MM.1S (cell line): ENCODE results near the gene SESTD1.

ENCODE experiments used
- DNase-seq: peaks from one replicate; pipeline ENCODE4 v3.0.0-alpha.2; 2015
- H2AFZ ChIP-seq: fragments of 300-600 bp; sonication (generic); 2 replicates; pipeline ENCODE4 v1.6.0; 2016; ENCODE audit warnings: antibody characterized with exemption, low read length
- H3F3A ChIP-seq: fragments of 300-600 bp; sonication (generic); 2 replicates; pipeline ENCODE4 v1.6.1; 2016; ENCODE audit warnings: mild to moderate bottlenecking, antibody characterized with exemption, low read length, moderate library complexity, mixed read lengths; ENCODE audit not compliant: insufficient read depth
- H3K27ac ChIP-seq: fragments of 300-600 bp; sonication (generic); 2 replicates; pipeline ENCODE4 v1.5.1; 2016; ENCODE audit warnings: mild to moderate bottlenecking, low read length
- H3K27me3 ChIP-seq: fragments of 300-600 bp; sonication (generic); replicated peaks from 2 replicates; pipeline ENCODE4 v1.6.0; 2016; ENCODE audit warnings: low read length; ENCODE audit not compliant: insufficient read depth
- H3K36me3 ChIP-seq: fragments of 300-600 bp; sonication (generic); replicated peaks from 2 replicates; pipeline ENCODE4 v1.6.1; 2016; ENCODE audit warnings: mild to moderate bottlenecking, low read length, mixed read lengths; ENCODE audit not compliant: insufficient read depth
- H3K4me1 ChIP-seq: fragments of 300-600 bp; sonication (generic); 2 replicates; pipeline ENCODE4 v1.6.1; 2016; ENCODE audit warnings: low read length, mixed read lengths
- H3K4me2 ChIP-seq: fragments of 300-600 bp; sonication (generic); 2 replicates; pipeline ENCODE4 v1.6.0; 2016; ENCODE audit warnings: low read depth, low read length
- H3K4me3 ChIP-seq: fragments of 300-600 bp; sonication (generic); 2 replicates; pipeline ENCODE4 v1.5.1; 2016; ENCODE audit warnings: low read length, mixed read lengths
- H3K79me2 ChIP-seq: fragments of 300-600 bp; sonication (generic); 2 replicates; pipeline ENCODE4 v1.6.1; 2016; ENCODE audit warnings: mixed run types, low read length, mixed read lengths
- H3K9ac ChIP-seq: fragments of 300-600 bp; sonication (generic); 2 replicates; pipeline ENCODE4 v1.6.1; 2016; ENCODE audit warnings: low read length, mixed read lengths
- H3K9me2 ChIP-seq: fragments of 300-600 bp; sonication (generic); replicated peaks from 2 replicates; pipeline ENCODE4 v1.6.1; 2016; ENCODE audit warnings: mild to moderate bottlenecking, low read length, mixed read lengths; ENCODE audit not compliant: insufficient read depth
- H3K9me3 ChIP-seq: fragments of 300-600 bp; sonication (generic); replicated peaks from 2 replicates; pipeline ENCODE4 v1.6.1; 2016; ENCODE audit warnings: mild to moderate bottlenecking, low read length, mixed read lengths; ENCODE audit not compliant: insufficient read depth
- H4K20me1 ChIP-seq: fragments of 300-600 bp; sonication (generic); 2 replicates; pipeline ENCODE4 v1.6.1; 2016; ENCODE audit warnings: mild to moderate bottlenecking, low read length, moderate library complexity, mixed read lengths; ENCODE audit not compliant: insufficient read depth
- EZH2 ChIP-seq: fragments of 300-600 bp; sonication (generic); optimal IDR thresholded peaks from 2 replicates; pipeline ENCODE3; 2017; ENCODE audit warnings: low read depth, mild to moderate bottlenecking, antibody characterized with exemption, low read length, mixed read lengths
- EZH2phosphoT487 ChIP-seq: fragments of 300-600 bp; sonication (generic); IDR thresholded peaks from 2 replicates; pipeline ENCODE4 v1.6.1; 2018; ENCODE audit warnings: antibody characterized with exemption, low read length
- TF ChIP-seq, protein P1 (sequence below): fragments of 300-600 bp; sonication (generic); IDR thresholded peaks from 2 replicates; pipeline ENCODE4 v1.5.1; 2016; ENCODE audit warnings: antibody characterized with exemption, low read length, mixed read lengths

Gene SESTD1

DNA sequence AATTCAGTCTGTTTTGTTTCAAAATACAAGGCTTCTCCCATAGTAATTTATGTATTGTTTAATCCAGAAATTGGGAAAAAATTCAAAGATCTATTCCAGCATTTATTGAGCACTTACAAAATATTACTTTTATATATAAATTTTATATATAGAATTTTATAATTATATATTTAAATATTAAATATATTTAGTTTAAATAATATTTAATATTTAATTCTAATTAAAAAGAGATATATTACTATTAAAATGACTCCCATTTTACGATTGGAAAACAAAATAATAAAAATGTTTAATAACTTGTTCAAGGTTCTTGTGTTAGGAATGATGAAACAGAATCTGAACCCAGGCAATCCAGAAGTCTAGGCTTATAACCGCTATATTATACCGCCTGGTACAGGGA is 40.5 kb upstream of the SESTD1 start:
- Histone ChIP-seq H4K20me1 (no peaks in the 10 kb centered on the region), H3K9me2 (no peaks in the 10 kb centered on the region), H3F3A (no peaks in the 10 kb centered on the region), H3K4me1 (no peaks in the 10 kb centered on the region), H3K4me2 (no peak overlapping the region), H3K9ac (no peak overlapping the region), H3K9me3 (no peaks in the 10 kb centered on the region), H3K36me3 (no peaks in the 10 kb centered on the region), H3K79me2 (no peaks in the 10 kb centered on the region), H2AFZ (no peak overlapping the region), H3K27ac (no peak overlapping the region), H3K27me3 (no peaks in the 10 kb centered on the region), H3K4me3 (no peak overlapping the region)
- DNase-seq: no peak
- TF ChIP-seq, protein P1, sequence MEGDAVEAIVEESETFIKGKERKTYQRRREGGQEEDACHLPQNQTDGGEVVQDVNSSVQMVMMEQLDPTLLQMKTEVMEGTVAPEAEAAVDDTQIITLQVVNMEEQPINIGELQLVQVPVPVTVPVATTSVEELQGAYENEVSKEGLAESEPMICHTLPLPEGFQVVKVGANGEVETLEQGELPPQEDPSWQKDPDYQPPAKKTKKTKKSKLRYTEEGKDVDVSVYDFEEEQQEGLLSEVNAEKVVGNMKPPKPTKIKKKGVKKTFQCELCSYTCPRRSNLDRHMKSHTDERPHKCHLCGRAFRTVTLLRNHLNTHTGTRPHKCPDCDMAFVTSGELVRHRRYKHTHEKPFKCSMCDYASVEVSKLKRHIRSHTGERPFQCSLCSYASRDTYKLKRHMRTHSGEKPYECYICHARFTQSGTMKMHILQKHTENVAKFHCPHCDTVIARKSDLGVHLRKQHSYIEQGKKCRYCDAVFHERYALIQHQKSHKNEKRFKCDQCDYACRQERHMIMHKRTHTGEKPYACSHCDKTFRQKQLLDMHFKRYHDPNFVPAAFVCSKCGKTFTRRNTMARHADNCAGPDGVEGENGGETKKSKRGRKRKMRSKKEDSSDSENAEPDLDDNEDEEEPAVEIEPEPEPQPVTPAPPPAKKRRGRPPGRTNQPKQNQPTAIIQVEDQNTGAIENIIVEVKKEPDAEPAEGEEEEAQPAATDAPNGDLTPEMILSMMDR: no peak
- TF ChIP-seq EZH2phosphoT487 (no peak), EZH2 (no peak)

DNA sequence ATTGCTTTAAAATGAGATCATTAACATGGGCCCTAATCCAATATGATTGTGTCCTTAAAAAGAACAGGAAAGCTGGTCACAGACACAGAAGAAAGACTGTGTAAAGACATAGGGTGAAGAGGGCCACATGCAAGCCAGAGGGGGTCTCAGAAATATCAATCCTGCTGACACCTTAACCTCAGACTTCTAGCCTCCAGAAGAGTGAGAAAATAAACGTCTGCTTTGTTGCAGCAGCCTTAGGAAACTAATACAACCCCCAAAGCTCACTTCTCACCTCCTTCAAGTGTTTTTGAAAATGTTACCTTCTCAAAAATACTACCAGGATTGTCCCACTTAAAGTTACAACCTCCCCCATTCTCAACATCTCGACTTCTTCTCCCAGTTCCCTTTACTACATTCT is 39.8 kb upstream of the SESTD1 start:
- Histone ChIP-seq H3K79me2 (no peaks in the 10 kb centered on the region), H3K36me3 (no peaks in the 10 kb centered on the region), H3K27ac (no peak overlapping the region), H3K9ac (no peak overlapping the region), H3K4me1 (no peaks in the 10 kb centered on the region), H4K20me1 (no peaks in the 10 kb centered on the region), H2AFZ (no peak overlapping the region), H3K4me3 (no peak overlapping the region), H3K27me3 (no peaks in the 10 kb centered on the region), H3F3A (no peaks in the 10 kb centered on the region), H3K9me3 (no peaks in the 10 kb centered on the region), H3K9me2 (no peaks in the 10 kb centered on the region), H3K4me2 (no peak overlapping the region)
- no peak for DNase-seq
- TF ChIP-seq EZH2phosphoT487: no peak
- TF ChIP-seq, protein P1: no peak
- TF ChIP-seq EZH2: no peak

DNA sequence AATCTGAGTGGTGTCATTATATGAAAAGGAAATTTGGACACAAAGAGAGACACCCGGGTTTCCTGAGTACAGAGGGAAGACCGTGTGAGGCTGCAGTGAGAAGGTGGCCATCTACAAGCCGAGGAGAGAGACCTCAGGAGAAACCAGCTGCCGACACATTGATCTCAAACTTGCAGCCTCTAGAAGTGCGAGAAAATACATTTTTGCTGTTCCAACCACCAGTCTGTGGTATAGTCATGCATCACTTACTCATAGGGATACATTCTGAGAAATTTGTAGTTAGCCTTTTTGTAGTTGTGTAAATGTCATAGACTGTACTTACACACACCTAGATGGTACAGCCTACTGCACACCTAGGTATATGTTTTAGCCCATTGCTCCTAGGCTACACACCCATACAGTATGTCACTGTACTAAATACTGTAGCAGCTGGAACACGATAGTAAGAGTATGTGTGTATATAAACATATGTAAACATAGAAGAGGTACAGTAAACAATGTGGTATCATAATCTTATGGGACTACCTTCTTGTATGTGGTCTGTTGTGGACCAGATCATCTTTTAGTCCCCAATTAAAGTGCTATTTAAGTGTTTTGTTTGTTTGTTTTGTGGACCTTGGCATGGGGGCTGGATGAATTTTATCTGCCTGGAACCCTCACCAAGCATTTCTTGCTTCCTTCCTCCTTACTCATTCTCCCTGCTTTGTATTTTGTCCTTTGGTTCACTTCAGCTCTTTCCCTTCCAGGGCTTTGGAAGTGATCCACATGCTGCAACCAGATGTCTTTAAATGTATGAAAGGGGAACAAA is 38.3 kb upstream of the SESTD1 start:
- Histone ChIP-seq H3K9me2 (no peaks in the 10 kb centered on the region), H3K9ac (no peak overlapping the region), H3F3A (no peaks in the 10 kb centered on the region), H2AFZ (no peak overlapping the region), H3K27ac (no peak overlapping the region), H3K27me3 (no peaks in the 10 kb centered on the region), H3K4me3 (no peak overlapping the region), H3K79me2 (no peaks in the 10 kb centered on the region), H3K36me3 (no peaks in the 10 kb centered on the region), H3K4me2 (no peak overlapping the region), H3K9me3 (no peaks in the 10 kb centered on the region), H3K4me1 (no peaks in the 10 kb centered on the region), H4K20me1 (no peaks in the 10 kb centered on the region)
- DNase-seq: no peak
- TF ChIP-seq, protein P1: no peak
- TF ChIP-seq EZH2 (no peak), EZH2phosphoT487 (no peak)
